CMK (cell line): Measurements from ENCODE around the gene CNIH3.

Source experiments
- DNase-seq: peaks from one replicate; pipeline ENCODE4 v3.0.0-alpha.2; 2010; ENCODE audit warnings: low read depth

The CNIH3 gene

GRCh38 chr1:224745394-224745793 lies 129.3 kb downstream of the CNIH3 start:
- no peak for DNase-seq

GRCh38 chr1:224745924-224746323 lies 129.8 kb downstream of the CNIH3 start:
- no peak for DNase-seq

DNA sequence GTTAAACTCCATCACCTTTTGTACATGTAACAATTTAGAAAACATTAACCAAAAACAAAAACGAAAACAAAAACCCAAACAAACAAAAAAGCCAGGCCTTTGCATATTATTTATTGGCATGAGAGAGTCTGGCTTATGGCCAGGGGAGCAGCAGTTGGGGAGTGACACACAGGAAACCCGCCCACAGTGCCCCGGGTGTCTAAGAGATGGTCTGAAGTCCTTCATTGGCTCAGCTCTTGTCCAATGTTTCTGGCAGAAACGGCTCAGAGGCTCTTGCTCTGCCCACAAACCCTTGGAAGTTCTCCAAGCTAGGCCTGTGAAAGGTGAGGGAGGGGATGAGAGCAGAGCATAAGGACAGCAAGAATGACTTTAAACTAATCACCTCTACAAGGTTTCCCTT lies 131.5 kb downstream of the CNIH3 start:
- no peak for DNase-seq

- DNase-seq, result no peak
Measured at GRCh38 chr1:224749916-224750315, 133.8 kb downstream of the CNIH3 start.

- no peak for DNase-seq
Measured at GRCh38 chr1:224751624-224752311, 135.7 kb downstream of the CNIH3 start.

DNA sequence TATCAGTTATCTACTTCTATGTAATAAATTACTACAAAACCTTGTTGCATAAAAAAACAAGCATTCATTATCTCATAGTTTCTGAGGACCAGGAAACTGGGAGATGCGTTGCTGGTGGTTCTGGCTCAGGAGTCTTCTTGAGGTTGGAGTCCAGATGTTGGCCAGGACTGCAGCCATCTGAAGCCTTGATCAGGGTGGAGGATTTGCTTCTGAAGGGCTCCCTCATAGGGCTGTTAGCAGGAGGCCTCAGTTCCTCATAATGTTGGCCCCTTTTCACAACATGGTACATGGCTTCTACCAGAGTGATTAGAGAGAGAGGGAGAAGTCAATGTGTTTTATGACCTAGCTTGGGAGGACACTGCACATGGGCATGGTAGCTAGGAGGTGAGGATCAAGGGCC lies 137.4 kb downstream of the CNIH3 start:
- DNase-seq, result no peak

- DNase-seq, result no peak
Measured at GRCh38 chr1:224755586-224755985, 139.5 kb downstream of the CNIH3 start.

DNA sequence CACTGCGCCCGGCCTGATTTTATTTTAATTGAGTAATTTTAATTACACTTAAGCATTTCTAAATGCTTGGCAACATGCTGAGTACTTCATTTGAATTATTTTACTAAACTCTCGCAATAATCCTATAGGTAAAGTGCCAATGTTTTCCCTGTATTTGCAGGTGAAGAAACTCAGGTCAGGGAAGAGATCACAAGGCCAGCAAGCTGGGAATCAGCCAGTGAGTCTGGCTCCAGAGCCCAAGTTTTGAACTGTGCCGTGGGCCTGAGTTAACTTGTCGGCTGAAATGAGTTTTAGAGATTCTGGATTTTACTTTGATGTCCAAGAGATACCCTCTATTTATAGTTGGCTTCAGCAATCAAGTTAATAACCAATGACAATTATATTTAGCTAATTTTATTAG lies 141.4 kb downstream of the CNIH3 start:
- DNase-seq, result no peak

GRCh38 chr1:224759135-224759534 lies 143.0 kb downstream of the CNIH3 start:
- DNase-seq, result no peak

GRCh38 chr1:224759681-224760091 lies 143.6 kb downstream of the CNIH3 start:
- no peak for DNase-seq

GRCh38 chr1:224760163-224760562 lies 144.0 kb downstream of the CNIH3 start:
- no peak for DNase-seq

- no peak for DNase-seq
Measured at GRCh38 chr1:224761245-224761644, 145.1 kb downstream of the CNIH3 start.

DNA sequence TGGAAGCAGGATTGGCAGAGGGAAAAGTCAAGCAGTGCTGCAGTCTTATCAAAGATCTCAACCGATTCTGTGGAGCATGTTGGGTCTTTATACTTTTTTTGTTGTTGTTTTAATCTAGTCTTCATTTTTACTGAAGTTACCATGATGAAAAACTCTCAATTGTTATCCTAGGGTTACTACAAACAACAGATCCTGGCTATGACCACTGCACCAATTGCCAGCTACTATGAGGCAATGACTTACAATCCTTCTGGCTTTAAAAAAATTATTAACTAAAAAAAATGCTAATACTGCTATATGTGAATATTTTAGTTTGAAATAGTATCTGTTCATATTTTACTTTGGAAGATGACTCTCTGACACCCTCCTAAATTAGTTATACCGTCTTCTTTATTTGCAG lies 145.9 kb downstream of the CNIH3 start:
- DNase-seq, result no peak

- no peak for DNase-seq
Measured at GRCh38 chr1:224762701-224763100, 146.6 kb downstream of the CNIH3 start.

GRCh38 chr1:224763126-224763775 lies 147.1 kb downstream of the CNIH3 start:
- DNase-seq, result no peak

- DNase-seq, result no peak
Measured at GRCh38 chr1:224766266-224766665, 150.1 kb downstream of the CNIH3 start.

GRCh38 chr1:224767031-224767430 lies 150.9 kb downstream of the CNIH3 start:
- no peak for DNase-seq

DNA sequence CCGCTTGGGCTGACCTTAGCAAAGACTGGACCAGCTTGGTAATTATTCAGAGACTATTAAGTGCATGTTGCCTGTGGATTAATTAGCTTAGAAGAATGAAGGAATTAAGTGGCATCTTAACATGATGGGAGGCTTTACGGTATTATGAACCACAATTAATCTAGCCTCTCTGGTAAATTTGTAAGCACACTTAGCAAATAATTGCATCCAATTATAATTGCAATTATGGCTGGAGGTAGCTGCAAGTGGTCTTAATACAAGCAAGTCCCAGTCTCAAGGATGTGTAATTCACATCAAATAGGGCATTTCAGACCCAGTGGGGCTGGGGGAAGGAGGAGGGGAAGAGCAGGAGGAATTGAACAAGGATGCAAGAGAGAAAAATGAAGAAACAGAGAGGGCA lies 151.6 kb downstream of the CNIH3 start:
- no peak for DNase-seq

DNA sequence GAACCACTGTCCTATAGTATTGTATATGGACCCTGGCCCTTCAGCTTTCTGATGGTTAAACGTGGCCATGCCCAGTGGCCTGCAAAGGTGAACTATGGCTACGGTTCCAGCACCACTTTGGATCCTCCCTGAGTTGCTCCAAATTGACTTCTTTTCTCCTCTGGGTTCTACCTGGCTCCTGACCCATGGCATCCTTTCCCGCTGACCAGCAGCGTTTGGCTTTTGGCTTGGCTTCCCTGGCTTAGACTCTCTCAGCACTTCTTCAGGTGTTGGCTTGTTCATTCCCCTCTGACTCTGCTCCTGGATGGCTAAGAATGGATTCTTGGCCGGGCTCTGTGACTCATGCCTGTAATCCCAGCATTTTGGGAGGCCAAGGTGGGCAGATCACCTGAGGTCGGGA lies 152.9 kb downstream of the CNIH3 start:
- no peak for DNase-seq

- no peak for DNase-seq
Measured at GRCh38 chr1:224769452-224770335, 153.6 kb downstream of the CNIH3 start.

DNA sequence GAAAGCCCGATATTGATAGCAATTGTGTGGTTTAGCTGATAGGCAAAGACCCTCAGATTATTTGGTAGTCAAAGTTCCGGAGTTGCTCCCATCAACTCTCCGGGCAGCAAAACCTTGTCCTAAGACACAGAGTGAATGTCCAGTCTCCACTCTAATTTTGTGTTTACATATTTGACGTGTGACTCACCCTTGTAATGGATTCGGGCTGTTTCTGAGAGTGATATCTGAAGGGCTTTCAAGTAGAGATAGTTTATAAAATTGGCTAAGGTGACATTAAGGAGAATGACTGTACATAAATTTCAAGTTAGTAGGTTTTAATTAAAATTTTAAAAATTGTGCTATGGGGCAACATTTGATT lies 154.2 kb downstream of the CNIH3 start:
- no peak for DNase-seq

DNA sequence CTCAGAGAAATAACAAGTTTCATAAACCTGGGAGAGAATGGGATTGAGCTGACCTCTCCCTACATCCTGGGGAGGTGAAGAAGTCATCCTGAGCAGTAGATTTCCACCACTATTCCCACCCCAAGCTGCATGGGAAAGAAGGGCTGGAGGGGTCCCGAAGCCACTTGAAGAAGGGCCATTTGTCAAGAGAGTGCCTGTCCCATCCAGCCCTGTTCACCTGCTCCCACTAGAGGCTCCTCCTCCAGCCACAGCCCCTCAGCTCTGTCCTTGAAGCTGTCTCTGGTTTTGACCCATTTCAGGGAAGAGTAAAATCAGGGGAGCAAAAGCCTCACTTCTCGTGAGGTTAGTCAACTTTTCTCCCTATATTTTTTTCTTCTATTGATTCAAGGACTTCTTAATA lies 157.5 kb downstream of the CNIH3 start:
- DNase-seq, result no peak

GRCh38 chr1:224774378-224774777 lies 158.3 kb downstream of the CNIH3 start:
- no peak for DNase-seq
